Pons (tissue), 1 donor: ENCODE results near the gene FOXR2.

Experiments
- DNase-seq: peaks from one replicate; pipeline ENCODE4 v3.0.0-alpha.2; 2016; ENCODE audit warnings: low spot score

FOXR2 gene

DNA sequence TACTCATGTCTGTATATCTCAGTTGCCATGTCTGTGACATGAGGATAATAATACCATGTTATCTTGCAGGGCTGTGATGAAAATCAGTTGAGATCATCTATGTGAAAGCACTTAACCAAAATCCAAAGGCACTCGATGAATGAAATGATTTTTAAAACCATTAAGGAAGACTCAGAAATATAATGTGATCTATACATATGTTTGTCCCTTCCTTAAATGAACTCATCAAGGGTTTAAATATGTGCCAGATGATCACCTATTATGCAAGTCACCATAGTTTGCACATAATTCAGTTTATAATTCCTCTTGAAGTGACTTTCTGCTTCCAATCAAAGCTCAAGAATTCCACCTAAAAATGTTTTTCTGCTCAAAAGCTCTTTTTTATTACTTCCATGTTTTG, at the start of gene FOXR2:
FOXR2 (plus strand) TSS at position 301 of the 400 bp plus-strand sequence. CDS start 312 bp downstream, outside the sequence.
- no peak for DNase-seq

DNA sequence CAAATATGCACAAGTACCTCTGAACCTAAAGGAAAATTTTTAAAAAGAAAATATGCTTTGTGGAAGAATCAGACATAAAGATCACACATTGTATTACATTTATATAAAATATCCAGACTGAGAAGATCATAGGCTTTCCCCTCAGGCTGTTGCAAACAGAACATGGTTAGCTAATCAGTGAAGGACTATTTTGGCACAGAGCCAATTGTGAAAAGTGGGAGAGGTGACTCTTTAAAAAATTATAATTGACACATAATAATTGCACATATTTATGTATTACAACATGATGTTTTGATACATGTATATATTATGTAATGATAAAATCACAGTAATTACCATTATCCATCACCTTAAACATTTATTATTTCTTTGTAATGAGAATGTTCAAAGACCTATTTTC, 44.1 kb upstream of the FOXR2 start:
- DNase-seq, result no peak

DNA sequence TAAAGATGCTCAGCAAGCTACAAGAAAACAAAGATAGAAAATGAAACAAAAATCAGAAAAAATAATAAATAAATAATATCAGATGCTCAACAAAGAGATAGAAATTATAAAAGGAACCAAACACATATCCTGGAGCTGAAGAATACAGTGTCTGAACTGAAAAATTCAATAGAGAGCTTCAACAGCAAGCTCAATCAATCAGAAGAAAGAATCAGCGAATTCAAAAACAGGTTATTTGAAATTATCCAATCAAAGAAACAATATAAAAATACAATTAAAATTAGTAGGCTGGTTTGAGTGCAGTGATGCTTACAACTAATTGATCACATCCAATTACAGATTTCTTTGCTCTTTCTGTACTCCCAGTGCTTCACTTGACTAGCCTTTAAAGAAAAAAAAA, 40.8 kb upstream of the FOXR2 start:
- no peak for DNase-seq

GRCh38 chrX:55593296-55593695, 29.9 kb upstream of the FOXR2 start:
- no peak for DNase-seq

- no peak for DNase-seq
These were observed 29.4 kb upstream of the FOXR2 start for GRCh38 chrX:55593756-55594257.

GRCh38 chrX:55598333-55598732, 24.9 kb upstream of the FOXR2 start:
- DNase-seq, result no peak

- DNase-seq, result no peak
These were observed 3.7 kb upstream of the FOXR2 start for GRCh38 chrX:55619547-55619946.

DNA sequence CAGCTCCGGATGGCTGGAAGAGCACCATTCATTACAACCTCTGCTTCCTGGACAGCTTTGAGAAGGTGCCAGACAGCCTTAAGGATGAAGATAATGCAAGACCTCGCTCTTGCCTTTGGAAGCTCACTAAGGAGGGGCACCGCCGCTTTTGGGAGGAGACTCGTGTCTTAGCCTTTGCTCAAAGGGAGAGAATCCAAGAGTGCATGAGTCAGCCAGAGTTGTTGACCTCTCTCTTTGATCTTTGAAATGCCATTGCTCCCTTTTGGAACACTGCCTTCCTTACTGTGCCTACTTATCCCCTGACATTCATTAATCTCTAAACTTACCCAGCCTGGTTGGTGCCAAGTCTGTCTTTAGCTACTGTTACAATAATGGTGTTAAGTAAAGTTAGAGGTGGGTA, 1.2 kb downstream of the FOXR2 start:
- no peak for DNase-seq

GRCh38 chrX:55636109-55636508, 12.9 kb downstream of the FOXR2 start:
- DNase-seq, result no peak

DNA sequence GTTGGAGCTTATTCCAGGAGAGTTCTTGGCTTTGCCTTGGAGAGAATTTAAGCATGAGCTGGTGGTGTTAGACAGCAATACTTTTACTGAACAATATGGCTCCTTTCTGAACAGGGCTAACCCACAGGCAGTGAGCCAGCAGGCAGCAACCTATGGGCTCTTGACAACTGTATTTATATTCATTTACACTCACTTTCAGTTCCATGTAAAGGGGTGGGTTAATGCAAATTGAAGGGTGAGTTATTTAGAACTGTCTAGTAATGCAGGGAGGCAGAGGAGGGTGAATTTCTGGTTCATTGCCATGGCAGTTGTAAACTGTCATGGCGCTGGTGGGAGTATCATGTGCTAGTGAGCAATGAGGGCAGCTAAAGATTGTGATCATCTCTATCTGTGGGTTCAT, 15.7 kb downstream of the FOXR2 start:
- no peak for DNase-seq

DNA sequence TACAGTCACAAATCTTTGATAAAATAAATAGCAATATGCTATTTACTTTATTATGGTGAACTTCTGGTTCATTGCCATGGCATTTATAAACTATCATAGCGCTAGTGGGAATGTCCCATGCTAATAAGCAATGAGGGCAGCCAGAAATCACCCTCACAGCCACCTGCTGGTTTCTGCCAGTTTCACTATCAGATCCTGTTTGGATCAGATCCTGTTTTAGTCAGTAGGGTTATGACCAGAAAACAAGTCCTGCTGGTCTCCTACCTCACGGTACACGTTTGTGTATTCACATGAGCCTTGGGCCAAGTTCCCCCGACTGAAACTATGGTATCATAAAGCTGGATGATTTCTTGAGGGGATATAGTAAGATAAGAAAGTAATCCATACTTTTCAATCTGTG, 17.7 kb downstream of the FOXR2 start:
- no peak for DNase-seq

- no peak for DNase-seq
These were observed 25.2 kb downstream of the FOXR2 start for GRCh38 chrX:55648434-55648833.

DNA sequence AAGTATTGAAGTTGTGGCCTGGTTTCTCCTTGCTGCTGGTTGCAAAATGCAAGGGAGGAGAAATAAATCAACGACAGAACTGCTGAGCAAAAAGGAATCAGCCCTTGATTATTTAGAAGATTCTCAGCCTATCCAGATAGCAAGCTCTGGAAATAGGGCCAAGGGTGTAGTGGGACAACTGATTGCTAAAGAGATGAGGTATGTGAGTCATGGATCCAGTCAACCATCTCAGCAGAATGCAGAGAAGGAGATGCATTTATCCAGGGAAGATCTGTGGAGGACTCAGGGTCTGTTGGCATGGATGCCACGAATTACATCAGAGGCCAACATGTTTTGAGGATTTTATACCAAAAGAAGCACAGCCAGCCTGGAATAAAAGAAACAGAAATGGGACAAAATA, 36.7 kb downstream of the FOXR2 start:
- DNase-seq, result no peak

DNA sequence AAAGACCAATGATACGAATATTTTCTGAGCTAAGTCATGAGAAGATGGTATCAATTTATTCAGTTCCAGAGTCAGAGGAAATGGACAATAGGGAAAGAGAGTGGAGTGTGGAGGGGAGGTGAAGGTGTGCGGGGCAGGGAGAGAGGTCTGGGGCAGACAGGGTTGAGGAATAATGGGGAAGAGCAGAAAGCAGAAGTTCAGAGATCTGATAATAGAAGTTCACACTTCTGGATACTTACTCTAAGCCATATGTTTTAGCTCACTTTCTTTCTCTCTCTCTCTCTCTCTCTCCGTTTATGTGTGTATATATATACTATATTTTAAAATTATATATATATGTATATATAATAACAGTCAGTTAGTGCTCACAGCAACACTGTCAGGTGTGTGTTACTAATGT, 40.4 kb downstream of the FOXR2 start:
- DNase-seq, result no peak

DNA sequence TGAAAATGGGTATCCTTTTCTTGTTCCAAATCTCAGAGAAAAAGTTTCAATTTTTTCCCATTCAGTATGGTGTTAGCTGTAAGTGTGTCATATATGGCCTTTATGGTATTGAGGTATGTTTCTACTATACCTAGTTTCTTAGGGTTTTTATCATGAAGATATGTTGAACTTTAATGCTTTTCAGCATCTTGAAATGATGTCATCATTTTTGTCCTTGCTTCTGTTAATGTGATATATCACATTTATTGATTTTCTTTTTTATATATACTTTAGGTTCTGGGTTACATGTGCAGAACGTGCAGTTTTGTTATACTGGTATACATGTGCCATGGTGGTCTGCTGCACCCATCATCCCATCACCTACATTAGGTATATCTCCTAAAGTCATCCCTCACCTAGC, 44.9 kb downstream of the FOXR2 start:
- no peak for DNase-seq
